Stomach (tissue), 4 donors: ENCODE results near the gene LRRFIP1.

Experiments
- POLR2A ChIP-seq, 4 donors: fragments of 450-650 bp; IDR thresholded peaks; one replicate each; pipeline ENCODE4 v1.6.1; 2016; ENCODE audit warnings: antibody characterized with exemption in 4 of 4, control low read depth in 2 of 4, mild to moderate bottlenecking in 1 of 4, moderate library complexity in 1 of 4
- TF ChIP-seq, protein P1 (sequence below), 7 experiments: fragments of 450-650 bp in 4 of 7; fragments of 200-600 bp in 3 of 7; sonication (generic) in 3 of 7; IDR thresholded peaks; one replicate each; pipeline ENCODE4 v1.5.1; 2016 to 2019; ENCODE audit warnings: antibody characterized with exemption in 7 of 7, control low read depth in 2 of 7, mild to moderate bottlenecking in 1 of 7

DNA sequence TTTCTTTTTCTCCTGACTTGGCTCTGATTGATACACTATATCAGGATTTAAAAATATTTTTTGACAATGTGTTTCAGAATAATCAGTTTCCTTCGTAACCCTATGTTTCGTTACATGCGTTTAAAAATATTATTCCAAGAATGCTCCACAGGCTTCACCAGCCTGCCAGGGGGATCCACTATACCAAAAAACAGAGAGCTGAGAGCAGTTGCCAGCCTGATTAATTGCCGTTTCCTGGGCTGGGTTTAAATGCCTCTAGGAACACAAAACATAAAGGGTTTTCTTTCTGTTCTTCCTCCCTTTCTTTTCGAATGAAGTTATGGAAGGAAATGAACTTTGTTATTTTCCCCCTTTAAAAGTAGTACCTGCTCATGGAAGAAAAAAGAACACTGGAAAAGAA, 47.9 kb downstream of the LRRFIP1 start:
- no peak for TF ChIP-seq POLR2A (IDR thresholded peaks at IDR 0.05)
- TF ChIP-seq, protein P1, sequence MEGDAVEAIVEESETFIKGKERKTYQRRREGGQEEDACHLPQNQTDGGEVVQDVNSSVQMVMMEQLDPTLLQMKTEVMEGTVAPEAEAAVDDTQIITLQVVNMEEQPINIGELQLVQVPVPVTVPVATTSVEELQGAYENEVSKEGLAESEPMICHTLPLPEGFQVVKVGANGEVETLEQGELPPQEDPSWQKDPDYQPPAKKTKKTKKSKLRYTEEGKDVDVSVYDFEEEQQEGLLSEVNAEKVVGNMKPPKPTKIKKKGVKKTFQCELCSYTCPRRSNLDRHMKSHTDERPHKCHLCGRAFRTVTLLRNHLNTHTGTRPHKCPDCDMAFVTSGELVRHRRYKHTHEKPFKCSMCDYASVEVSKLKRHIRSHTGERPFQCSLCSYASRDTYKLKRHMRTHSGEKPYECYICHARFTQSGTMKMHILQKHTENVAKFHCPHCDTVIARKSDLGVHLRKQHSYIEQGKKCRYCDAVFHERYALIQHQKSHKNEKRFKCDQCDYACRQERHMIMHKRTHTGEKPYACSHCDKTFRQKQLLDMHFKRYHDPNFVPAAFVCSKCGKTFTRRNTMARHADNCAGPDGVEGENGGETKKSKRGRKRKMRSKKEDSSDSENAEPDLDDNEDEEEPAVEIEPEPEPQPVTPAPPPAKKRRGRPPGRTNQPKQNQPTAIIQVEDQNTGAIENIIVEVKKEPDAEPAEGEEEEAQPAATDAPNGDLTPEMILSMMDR (IDR thresholded peaks at IDR 0.05) = no peak
